Measurements from ENCODE around the gene VEGFC. TPM values are rescaled to one million over a fixed set of nuclear protein-coding genes. Genes with fewer than 3 reads are reported as not detected.

Gene VEGFC
- total and polyA plus RNA-seq, 2 experiments from 2014 or later: 3.5 to 4.9 TPM

DNA sequence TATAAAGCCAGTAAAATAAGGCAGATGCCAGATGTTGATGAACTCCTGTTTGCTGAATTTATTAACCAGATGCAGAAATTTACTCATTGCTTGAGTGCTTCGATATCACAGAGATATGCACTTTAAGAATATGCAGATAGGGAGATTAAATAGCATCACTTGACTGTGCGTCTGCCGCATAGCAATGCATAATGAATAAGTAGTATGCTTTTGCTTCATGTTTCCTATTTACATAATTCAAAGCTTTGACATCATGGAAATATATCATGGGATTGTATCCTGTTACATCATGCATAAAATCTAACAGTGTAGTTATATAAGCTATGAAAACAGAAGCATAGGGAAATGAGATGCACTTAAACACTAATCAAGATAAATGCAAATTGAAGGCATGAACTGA is 45.9 kb downstream of the VEGFC start:
- H3K9me3 ChIP-seq (ENCODE audit: low read depth): no peaks in the 10 kb centered on the region
- H3K27me3 ChIP-seq: no peaks in the 10 kb centered on the region
- H3K36me3 ChIP-seq: no peaks in the 10 kb centered on the region
- no peak overlapping the region for H3K4me3 ChIP-seq
- no peak overlapping the region for H3K27ac ChIP-seq
- no peak for DNase-seq (ENCODE audit: low read depth in 1 of 2, low spot score in 1 of 2)
- TF ChIP-seq, protein P1, sequence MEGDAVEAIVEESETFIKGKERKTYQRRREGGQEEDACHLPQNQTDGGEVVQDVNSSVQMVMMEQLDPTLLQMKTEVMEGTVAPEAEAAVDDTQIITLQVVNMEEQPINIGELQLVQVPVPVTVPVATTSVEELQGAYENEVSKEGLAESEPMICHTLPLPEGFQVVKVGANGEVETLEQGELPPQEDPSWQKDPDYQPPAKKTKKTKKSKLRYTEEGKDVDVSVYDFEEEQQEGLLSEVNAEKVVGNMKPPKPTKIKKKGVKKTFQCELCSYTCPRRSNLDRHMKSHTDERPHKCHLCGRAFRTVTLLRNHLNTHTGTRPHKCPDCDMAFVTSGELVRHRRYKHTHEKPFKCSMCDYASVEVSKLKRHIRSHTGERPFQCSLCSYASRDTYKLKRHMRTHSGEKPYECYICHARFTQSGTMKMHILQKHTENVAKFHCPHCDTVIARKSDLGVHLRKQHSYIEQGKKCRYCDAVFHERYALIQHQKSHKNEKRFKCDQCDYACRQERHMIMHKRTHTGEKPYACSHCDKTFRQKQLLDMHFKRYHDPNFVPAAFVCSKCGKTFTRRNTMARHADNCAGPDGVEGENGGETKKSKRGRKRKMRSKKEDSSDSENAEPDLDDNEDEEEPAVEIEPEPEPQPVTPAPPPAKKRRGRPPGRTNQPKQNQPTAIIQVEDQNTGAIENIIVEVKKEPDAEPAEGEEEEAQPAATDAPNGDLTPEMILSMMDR (IDR thresholded peaks at IDR 0.05; ENCODE audit: low read depth, low read length): no peak
- no peaks in the 10 kb centered on the region for H3K4me1 ChIP-seq (ENCODE audit: low read depth)

DNA sequence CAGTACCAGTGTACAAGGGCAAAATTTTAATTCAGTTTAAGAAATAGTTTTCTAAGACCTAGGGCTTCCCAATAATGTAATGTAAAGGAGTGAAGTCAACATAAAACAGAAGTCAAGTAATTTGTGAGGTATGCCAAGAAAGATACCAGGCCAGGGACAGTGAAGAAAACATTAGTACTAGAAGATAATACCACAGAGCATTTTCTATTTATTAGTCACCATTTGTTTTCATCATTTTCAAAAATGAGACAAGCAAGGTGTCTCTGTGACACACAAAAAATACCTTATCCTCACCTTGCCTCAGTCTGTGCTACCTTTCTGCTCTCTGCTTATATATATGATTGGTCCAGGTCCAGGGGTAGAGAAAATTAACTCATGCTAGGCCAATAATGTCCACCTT is 46.8 kb downstream of the VEGFC start:
- no peak for DNase-seq (ENCODE audit: low read depth in 1 of 2, low spot score in 1 of 2)
- TF ChIP-seq, protein P1 (IDR thresholded peaks at IDR 0.05; ENCODE audit: low read depth, low read length): no peak
- Histone ChIP-seq H3K4me1 (ENCODE audit: low read depth) (no peaks in the 10 kb centered on the region), H3K9me3 (ENCODE audit: low read depth) (no peaks in the 10 kb centered on the region), H3K27me3 (no peaks in the 10 kb centered on the region), H3K36me3 (no peaks in the 10 kb centered on the region), H3K4me3 (no peak overlapping the region), H3K27ac (no peak overlapping the region)

DNA sequence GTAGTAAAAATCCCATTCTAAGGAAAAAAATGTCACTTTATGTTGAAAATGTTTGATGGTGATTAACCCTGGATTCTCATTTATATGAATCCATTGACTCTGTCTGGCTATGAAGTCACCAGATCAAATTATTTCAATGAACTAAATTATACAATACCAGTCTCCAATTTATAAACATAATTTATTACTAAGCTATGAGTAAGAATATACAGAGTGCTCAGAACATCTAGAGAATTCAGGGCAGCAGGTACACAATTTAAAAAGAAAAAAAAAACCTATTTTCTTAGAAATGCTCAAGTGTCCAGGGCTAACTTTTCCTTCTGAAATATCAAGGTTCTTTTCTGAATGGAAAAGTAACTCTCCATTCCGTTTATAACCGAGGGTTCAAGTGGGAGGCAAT is 48.6 kb downstream of the VEGFC start:
- H3K9me3 ChIP-seq (ENCODE audit: low read depth): no peaks in the 10 kb centered on the region
- H3K36me3 ChIP-seq: no peaks in the 10 kb centered on the region
- no peak for DNase-seq (ENCODE audit: low read depth in 1 of 2, low spot score in 1 of 2)
- TF ChIP-seq, protein P1 (IDR thresholded peaks at IDR 0.05; ENCODE audit: low read depth, low read length): no peak
- H3K4me3 ChIP-seq: no peak overlapping the region
- no peaks in the 10 kb centered on the region for H3K27me3 ChIP-seq
- no peak overlapping the region for H3K27ac ChIP-seq
- no peaks in the 10 kb centered on the region for H3K4me1 ChIP-seq (ENCODE audit: low read depth)

DNA sequence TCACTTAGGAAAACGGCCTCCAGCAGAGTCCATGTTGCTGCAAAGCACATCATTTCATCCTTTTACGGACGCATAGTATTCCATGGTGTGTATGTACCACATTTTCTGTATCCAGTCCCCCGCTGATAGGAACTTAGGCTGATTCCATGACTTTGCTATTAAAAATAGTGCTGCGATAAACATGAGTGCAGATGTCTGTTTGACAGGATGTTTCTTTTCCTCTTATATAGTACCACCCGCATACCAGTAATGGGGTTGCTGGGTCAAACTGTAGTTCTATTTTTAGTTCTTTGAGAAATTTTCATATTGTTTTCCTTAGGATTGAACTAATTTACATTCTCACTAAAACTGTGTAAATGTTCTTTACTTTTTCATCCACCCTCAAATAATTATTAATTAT is 50.5 kb downstream of the VEGFC start:
- Histone ChIP-seq H3K27ac (no peak overlapping the region), H3K36me3 (no peaks in the 10 kb centered on the region), H3K27me3 (no peaks in the 10 kb centered on the region), H3K4me1 (ENCODE audit: low read depth) (no peaks in the 10 kb centered on the region), H3K9me3 (ENCODE audit: low read depth) (no peaks in the 10 kb centered on the region), H3K4me3 (no peak overlapping the region)
- DNase-seq (ENCODE audit: low read depth in 1 of 2, low spot score in 1 of 2): no peak
- TF ChIP-seq, protein P1 (IDR thresholded peaks at IDR 0.05; ENCODE audit: low read depth, low read length): no peak

DNA sequence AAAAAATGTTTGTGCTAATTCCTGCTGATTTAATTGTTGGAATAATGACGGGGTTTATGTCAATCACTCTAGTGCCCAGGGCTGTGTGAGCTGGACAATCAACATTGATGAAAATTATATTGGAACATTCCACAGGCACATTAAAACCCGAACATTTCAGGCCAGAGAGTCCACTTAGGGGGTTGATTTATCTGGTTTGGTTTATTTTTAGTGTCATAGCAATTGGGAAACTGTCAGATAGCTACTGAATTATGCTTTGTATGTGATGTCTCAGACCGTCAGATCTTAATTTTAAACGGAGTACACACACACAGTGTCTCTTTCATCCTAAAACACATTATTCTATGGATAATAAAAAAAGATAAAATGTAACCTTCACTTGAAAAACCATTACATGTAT is 51.5 kb downstream of the VEGFC start:
- H3K9me3 ChIP-seq (ENCODE audit: low read depth): no peaks in the 10 kb centered on the region
- no peak for DNase-seq (ENCODE audit: low read depth in 1 of 2, low spot score in 1 of 2)
- H3K4me1 ChIP-seq (ENCODE audit: low read depth): no peaks in the 10 kb centered on the region
- H3K4me3 ChIP-seq: no peak overlapping the region
- H3K36me3 ChIP-seq: no peaks in the 10 kb centered on the region
- H3K27me3 ChIP-seq: no peaks in the 10 kb centered on the region
- no peak overlapping the region for H3K27ac ChIP-seq
- TF ChIP-seq, protein P1 (IDR thresholded peaks at IDR 0.05; ENCODE audit: low read depth, low read length): no peak

DNA sequence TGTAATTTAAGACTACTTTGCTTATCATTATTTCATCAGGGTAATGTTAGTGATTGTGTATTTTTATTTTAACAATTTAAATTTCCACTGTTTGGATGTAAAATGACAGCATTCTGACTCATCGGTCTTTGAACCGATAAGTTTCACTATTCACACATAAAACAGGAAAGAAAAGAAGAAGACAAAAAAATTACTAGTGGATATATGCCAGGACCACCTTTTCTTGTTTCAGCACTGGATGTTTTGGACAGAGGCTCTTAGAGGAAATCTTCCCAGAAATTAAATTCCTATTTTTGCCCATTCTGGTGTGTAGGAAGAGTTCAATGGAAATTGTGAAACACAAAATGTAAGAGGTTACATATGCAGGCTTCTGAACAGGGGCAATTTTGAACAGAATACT is 57.4 kb downstream of the VEGFC start:
- no peak overlapping the region for H3K27ac ChIP-seq
- no peaks in the 10 kb centered on the region for H3K4me1 ChIP-seq (ENCODE audit: low read depth)
- H3K9me3 ChIP-seq (ENCODE audit: low read depth): no peaks in the 10 kb centered on the region
- H3K36me3 ChIP-seq: no peaks in the 10 kb centered on the region
- H3K4me3 ChIP-seq: no peak overlapping the region
- TF ChIP-seq, protein P1 (IDR thresholded peaks at IDR 0.05; ENCODE audit: low read depth, low read length): no peak
- no peaks in the 10 kb centered on the region for H3K27me3 ChIP-seq
- DNase-seq (ENCODE audit: low read depth in 1 of 2, low spot score in 1 of 2): peak; percentile 17 to 30

Data from cardiac muscle cell (in vitro differentiated cells and primary cell).